CD1c-positive myeloid dendritic cell (primary cell): ENCODE data around the gene TRIM8.

Source experiments
- DNase-seq: peaks from one replicate; pipeline ENCODE4 v3.0.0-alpha.2; 2016; ENCODE audit errors: extremely low spot score

Gene TRIM8

GRCh38 chr10:102632394-102633111 lies 11.7 kb upstream of the TRIM8 start:
- DNase-seq: peak; percentile 15

- DNase-seq: peak; percentile 83
These were observed 11.0 kb upstream of the TRIM8 start for GRCh38 chr10:102633287-102633686.

GRCh38 chr10:102633848-102634247 lies 10.4 kb upstream of the TRIM8 start:
- no peak for DNase-seq

- no peak for DNase-seq
These were observed 9.6 kb upstream of the TRIM8 start for GRCh38 chr10:102634686-102635085.

GRCh38 chr10:102635377-102635776 lies 8.9 kb upstream of the TRIM8 start:
- DNase-seq: peak; percentile 28

GRCh38 chr10:102639537-102639936 lies 4.7 kb upstream of the TRIM8 start:
- DNase-seq: no peak

GRCh38 chr10:102641402-102641801 lies 2.9 kb upstream of the TRIM8 start:
- DNase-seq: no peak

- DNase-seq: peak; percentile 97
These were observed 2.2 kb upstream of the TRIM8 start for GRCh38 chr10:102641880-102642735.

- peak; percentile 51 for DNase-seq
These were observed 1.4 kb upstream of the TRIM8 start for GRCh38 chr10:102642736-102643335.

- peak; percentile 76 for DNase-seq
These were observed 778 bp upstream of the TRIM8 start for GRCh38 chr10:102643336-102644065.

GRCh38 chr10:102644646-102645387 lies 538 bp downstream of the TRIM8 start:
- DNase-seq: peak; percentile 55

GRCh38 chr10:102645388-102645740 lies 1.1 kb downstream of the TRIM8 start:
- peak; percentile 92 for DNase-seq

- peak; percentile 95 for DNase-seq
These were observed 1.7 kb downstream of the TRIM8 start for GRCh38 chr10:102645741-102646609.

- DNase-seq: peak; percentile 71
These were observed 2.5 kb downstream of the TRIM8 start for GRCh38 chr10:102646610-102647442.

- DNase-seq: no peak
These were observed 3.4 kb downstream of the TRIM8 start for GRCh38 chr10:102647443-102648268.

- DNase-seq: no peak
These were observed 4.1 kb downstream of the TRIM8 start for GRCh38 chr10:102648269-102648888.

- DNase-seq: no peak
These were observed 4.9 kb downstream of the TRIM8 start for GRCh38 chr10:102648889-102649796.
